HG03095 (cell line): ENCODE data around the gene LPCAT1.
"Not testable (repeated sequence)": the region's sequence is repeated elsewhere in the genome, so short reads cannot be mapped to it uniquely, and the experiment has no call there.

Experiments
- ATAC-seq: cut with Tn5 transposase; IDR thresholded peaks from one replicate; pipeline ENCODE4 v1.9.1; 2021; ENCODE audit warnings: moderate library complexity; ENCODE audit not compliant: unreplicated experiment

The LPCAT1 gene

GRCh38 chr5:1431021-1431811 lies 92.5 kb downstream of the LPCAT1 start:
- ATAC-seq = no peak

DNA sequence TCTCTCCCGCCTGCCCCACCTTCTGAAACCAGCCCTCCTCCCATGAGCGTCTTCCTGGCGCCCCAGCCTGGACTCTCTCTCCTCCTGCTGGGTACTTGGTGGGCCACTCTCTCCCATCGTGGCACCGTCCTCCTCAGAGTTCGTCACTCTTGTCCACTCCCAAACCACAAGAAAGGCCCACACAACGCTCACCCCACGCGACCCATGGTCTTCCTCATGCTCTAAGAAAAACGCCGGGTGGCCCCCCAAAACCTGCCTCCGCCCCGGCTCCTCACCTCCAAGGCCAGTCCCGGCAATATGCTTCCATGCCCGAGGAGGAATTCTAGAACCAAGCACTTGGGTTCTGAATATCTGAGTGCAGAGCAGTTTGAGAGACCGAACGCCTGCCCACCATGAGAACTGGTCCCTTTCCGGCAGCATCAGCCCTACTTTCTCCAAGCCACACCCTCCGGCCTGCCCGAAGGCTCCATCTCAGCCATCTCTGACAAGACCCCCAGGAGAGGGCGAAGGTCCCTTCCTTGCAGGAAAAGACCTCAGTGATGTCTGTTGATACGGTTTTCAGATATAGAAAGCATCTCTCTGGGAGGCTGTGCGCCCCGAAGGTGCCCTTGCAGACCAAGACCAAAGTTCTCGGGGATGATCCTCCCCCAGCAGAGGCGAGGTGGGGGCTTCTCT lies 93.5 kb downstream of the LPCAT1 start:
- ATAC-seq = no peak

GRCh38 chr5:1429496-1429895 lies 94.3 kb downstream of the LPCAT1 start:
- ATAC-seq = no peak

DNA sequence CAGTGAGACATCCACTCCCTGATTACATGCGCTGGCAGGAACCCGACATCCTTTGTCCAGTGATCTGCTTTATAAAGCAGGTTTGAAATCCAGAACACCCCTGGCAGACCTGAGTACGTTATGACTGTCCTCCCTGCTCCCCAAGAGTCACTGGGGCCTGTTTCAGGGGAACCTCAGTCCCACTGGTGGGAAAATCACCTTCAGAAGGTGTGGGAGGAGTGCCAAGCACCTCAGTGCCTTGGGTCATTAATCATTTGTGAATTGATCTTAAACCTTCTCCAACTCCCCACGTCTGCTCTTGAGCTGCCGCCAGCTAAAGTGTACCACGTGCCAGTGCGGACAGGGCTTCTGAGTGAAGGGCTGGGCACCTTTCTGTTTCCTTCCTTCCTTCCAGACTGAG lies 94.7 kb downstream of the LPCAT1 start:
- ATAC-seq = no peak

- ATAC-seq = no peak
Measured at GRCh38 chr5:1428107-1428506, 95.7 kb downstream of the LPCAT1 start.

DNA sequence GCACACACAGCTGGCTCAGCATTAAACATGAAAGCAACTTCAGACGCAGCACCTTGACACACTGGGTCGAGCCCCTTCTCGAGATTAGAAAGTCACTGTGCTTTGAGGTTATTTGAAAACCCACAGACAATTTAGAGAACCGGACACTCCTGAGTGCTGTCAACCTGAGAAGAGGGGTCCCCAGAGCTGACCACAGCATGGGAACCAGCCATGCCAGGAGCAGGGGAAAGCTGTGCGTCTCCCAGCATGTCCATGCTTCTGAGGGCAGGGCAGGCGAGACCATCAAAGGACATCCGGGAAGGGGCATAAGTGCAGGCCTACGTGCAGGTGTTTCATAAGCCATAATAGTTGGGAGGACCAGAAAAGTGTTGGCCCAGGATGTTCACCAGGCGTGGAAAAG lies 99.0 kb downstream of the LPCAT1 start:
- ATAC-seq = no peak

GRCh38 chr5:1423901-1424603 lies 99.7 kb downstream of the LPCAT1 start:
- ATAC-seq = no peak

GRCh38 chr5:1422522-1422921 lies 101.2 kb downstream of the LPCAT1 start:
- not testable (repeated sequence) for ATAC-seq

GRCh38 chr5:1421521-1422341 lies 102.0 kb downstream of the LPCAT1 start:
- no peak for ATAC-seq

DNA sequence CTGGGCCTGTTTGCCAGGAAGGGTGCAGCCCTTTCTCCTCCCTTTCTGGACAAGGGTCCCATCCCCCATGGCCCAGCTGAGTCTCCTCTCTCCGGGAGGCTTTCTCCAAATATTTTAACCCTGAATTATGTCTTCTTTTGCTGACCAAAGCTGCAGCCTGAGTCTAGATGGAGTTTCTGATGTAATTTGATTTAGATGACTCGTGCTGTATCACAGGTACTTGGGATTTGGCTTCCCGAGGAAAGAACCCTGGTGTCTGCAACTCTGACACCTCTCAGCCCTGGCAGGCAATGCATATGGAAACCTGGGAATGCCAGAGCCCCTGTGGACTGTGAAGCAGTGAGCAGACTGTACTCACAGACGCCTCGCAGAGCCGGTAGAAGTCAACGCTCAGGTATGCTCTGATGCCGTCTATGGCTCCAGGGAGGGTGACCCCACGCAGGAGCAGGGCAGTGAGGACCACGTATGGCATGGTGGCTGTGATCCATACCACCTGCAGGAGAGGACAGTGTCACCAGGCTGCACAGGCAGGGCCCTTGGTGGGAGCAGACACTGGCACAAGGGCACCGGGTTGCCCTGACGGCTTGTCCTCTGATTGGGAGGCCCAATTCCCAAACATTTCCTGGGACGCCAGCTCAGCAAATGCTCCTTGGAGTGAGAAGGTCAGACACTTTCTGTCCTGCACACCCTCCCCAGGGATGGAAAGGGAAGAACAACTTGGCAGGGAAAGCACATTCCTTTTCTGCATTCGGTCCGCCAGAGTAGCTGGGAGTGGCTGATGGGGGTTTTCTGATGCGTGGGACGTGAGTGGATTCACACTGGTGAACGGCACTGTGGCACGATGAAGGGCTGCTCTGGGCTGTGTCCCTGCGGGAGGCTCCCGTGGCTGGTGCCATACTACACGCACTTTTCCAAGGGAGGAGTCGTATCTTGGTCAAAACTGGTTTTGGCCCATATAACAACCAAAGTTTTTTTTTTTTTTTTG lies 103.3 kb downstream of the LPCAT1 start:
- ATAC-seq = no peak

- no peak for ATAC-seq
Measured at GRCh38 chr5:1419476-1420210, 104.1 kb downstream of the LPCAT1 start.

DNA sequence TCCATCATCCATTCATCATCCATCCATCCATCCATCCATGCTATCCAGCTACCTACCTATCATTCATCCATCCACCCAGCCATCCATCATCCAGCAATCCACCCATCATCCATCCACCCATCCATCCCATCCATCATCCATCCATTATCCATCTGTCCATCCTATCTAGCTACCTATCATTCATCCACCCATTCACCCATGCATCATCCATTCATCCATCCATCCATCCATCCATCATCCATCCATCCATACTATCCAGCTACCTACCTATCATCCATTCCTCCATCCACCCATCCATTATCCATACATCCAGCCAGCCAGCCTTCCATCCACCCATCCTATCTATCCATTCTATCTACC lies 104.9 kb downstream of the LPCAT1 start:
- no peak for ATAC-seq

DNA sequence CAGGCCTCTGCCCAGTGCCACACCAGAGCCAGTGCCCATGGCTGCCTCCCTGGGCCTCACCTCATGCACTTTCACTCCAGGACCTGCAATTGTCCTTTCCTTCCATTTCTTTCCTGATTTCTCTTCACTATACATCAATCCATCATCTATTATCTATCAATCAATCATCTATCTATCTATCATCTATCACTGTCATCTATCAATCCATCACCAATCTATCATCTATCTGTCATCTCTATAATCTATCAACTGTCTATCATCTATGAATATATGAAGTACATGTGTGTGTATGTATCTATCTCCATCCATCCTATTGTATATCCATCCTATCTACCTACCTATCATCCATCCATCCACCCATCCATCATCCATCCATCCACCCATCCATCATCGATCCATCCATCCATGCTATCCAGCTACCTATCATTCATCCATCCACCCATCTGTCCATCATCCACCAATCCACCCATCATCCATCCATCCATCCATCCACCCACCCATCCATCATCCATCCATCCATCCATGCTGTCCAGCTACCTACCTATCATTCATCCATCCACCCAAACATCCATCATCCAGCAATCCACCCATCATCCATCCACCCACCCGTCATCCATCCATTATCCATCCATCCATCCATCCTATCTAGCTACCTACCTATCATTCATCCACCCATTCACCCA lies 105.4 kb downstream of the LPCAT1 start:
- no peak for ATAC-seq

GRCh38 chr5:1417586-1418225 lies 106.1 kb downstream of the LPCAT1 start:
- no peak for ATAC-seq

DNA sequence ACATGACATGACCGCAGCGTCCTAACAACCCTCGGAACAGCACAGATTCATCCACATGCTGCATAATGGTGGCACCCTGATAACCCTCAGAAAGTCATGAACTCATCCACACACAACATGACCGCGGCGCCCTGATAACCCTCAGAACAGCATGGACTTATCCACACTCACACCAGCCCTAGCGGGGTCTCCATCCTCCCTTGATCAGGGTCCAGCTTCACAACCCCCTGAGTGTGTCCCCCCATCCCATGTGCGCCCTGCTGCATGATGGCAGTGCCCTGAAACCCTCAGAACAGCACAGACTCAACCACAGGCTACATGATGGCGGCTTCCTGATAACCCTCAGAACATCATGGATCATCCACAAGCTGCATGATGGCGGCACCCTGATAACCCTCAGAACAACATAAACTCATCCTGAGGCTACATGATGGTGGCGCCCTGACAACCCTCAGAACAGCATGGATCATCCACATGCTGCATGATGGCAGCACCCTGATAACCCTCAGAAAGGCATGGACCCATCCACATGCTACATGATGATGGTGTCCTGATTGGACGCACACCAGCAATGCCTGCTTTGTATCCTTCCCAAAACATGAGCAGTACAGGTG lies 106.8 kb downstream of the LPCAT1 start:
- ATAC-seq = no peak

DNA sequence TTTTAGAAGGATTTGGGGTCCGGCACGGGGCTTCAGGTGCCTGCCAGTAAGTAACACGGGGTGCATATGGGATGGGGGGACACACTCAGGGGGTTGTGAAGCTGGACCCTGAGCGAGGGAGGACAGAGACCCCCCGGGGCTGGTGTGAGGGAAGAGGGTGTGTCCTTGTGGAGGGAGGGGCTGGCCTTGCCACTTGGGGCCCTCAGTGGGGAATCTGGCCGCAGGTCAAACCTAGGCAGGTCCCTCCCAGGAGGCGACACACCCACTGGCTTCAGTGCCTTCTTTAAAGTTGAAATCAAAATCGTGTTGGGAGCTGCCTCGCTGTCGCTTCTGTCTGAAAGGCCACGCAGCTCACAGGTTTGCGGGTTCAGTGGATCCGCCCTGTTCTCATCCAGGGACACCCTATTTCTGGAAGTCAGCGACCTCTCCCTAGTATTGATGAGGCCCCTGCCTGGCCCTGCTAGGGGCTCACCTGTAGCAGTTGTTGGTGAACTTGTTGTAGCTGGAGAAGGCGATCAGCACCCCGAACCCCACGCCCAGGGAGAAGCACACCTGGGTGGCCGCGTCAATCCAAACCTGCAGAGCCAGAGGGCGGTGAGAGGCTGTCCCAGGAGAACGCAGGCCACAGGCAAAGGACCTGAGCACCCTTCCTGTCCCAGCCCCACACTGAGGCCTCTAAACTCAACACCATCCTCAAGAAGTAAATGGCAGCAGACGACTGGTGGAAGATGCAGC lies 108.0 kb downstream of the LPCAT1 start:
- ATAC-seq = no peak

- no peak for ATAC-seq
Measured at GRCh38 chr5:1415059-1415425, 108.7 kb downstream of the LPCAT1 start.
